SK-N-SH treated with all-trans-retinoic acid at 6 μM for 48 hours (cell line): Measurements from ENCODE around the gene TRAPPC3.
A peak's percentile ranks its signal among the peaks of the same experiment; 100 is the strongest.

Experiments used
- ATAC-seq: fragments of 200-7000 bp; cut with Tn5 transposase; 3 replicates; pipeline ENCODE4 v1.9.1; 2020; ENCODE audit warnings: mild to moderate bottlenecking, moderate library complexity
- ARNTL ChIP-seq: fragments of 450-650 bp; formaldehyde crosslinking; IDR thresholded peaks from 2 replicates; pipeline ENCODE4 v1.5.0; 2020; ENCODE audit warnings: low read depth, mild to moderate bottlenecking, moderate library complexity, borderline replicate concordance
- BACH2 ChIP-seq: fragments of 250-450 bp; sonication (Bioruptor Pico); IDR thresholded peaks from 2 replicates; pipeline ENCODE4 v1.9.0; 2021; ENCODE audit warnings: mild to moderate bottlenecking, borderline replicate concordance
- CREB5 ChIP-seq: fragments of 250-450 bp; sonication (Bioruptor Pico); IDR thresholded peaks from 2 replicates; pipeline ENCODE4 v1.5.1; 2020; ENCODE audit warnings: low read depth, mild to moderate bottlenecking, moderate library complexity
- CSDC2 ChIP-seq: fragments of 250-450 bp; sonication (Bioruptor Pico); IDR thresholded peaks from 2 replicates; pipeline ENCODE4 v1.5.0; 2020; ENCODE audit warnings: mild to moderate bottlenecking, moderate library complexity
- ESRRG ChIP-seq: fragments of 250-450 bp; sonication (Bioruptor Pico); IDR thresholded peaks from 2 replicates; pipeline ENCODE4 v1.6.1; 2021; ENCODE audit warnings: mild to moderate bottlenecking
- GLIS3 ChIP-seq: fragments of 250-450 bp; sonication (Bioruptor Pico); IDR thresholded peaks from 2 replicates; pipeline ENCODE4 v1.5.0; 2020; ENCODE audit warnings: mild to moderate bottlenecking, moderate library complexity
- ISL1 ChIP-seq: fragments of 250-450 bp; sonication (Bioruptor Pico); IDR thresholded peaks from 2 replicates; pipeline ENCODE4 v2.1.2; 2022; ENCODE audit warnings: mild to moderate bottlenecking, moderate library complexity
- OSR1 ChIP-seq: fragments of 250-450 bp; sonication (Bioruptor Pico); IDR thresholded peaks from 2 replicates; pipeline ENCODE4 v1.8.0; 2022; ENCODE audit warnings: moderate library complexity, mild to moderate bottlenecking, inconsistent platforms
- PATZ1 ChIP-seq: fragments of 250-450 bp; sonication (Bioruptor Pico); IDR thresholded peaks from 2 replicates; pipeline ENCODE4 v1.8.0; 2020; ENCODE audit warnings: mild to moderate bottlenecking, moderate library complexity, borderline replicate concordance
- PPARA ChIP-seq: fragments of 250-450 bp; sonication (Bioruptor Pico); IDR thresholded peaks from 2 replicates; pipeline ENCODE4 v1.5.0; 2020; ENCODE audit warnings: mild to moderate bottlenecking, borderline replicate concordance
- RARB ChIP-seq: fragments of 250-450 bp; sonication (Bioruptor Pico); IDR thresholded peaks from 2 replicates; pipeline ENCODE4 v1.8.0; 2021; ENCODE audit warnings: mild to moderate bottlenecking, moderate library complexity
- SNAI2 ChIP-seq: fragments of 250-450 bp; sonication (Bioruptor Pico); IDR thresholded peaks from 2 replicates; pipeline ENCODE4 v1.5.0; 2020; ENCODE audit warnings: mild to moderate bottlenecking, moderate library complexity
- TCF4 ChIP-seq: fragments of 250-450 bp; sonication (Bioruptor Pico); IDR thresholded peaks from 2 replicates; pipeline ENCODE4 v1.8.0; 2021; ENCODE audit warnings: mild to moderate bottlenecking, moderate library complexity, borderline replicate concordance
- TOX ChIP-seq: fragments of 250-450 bp; sonication (Bioruptor Pico); IDR thresholded peaks from 2 replicates; pipeline ENCODE4 v1.8.0; 2021; ENCODE audit warnings: mild to moderate bottlenecking, moderate library complexity, borderline replicate concordance
- ZC3H10 ChIP-seq: fragments of 250-450 bp; sonication (Bioruptor Pico); IDR thresholded peaks from 2 replicates; pipeline ENCODE4 v1.5.1; 2021; ENCODE audit warnings: mild to moderate bottlenecking, moderate library complexity
- ZFP3 ChIP-seq: fragments of 250-450 bp; sonication (Bioruptor Pico); IDR thresholded peaks from 2 replicates; pipeline ENCODE4 v1.5.0; 2020; ENCODE audit warnings: mild to moderate bottlenecking, moderate library complexity
- ZFP30 ChIP-seq: fragments of 450-650 bp; formaldehyde crosslinking; IDR thresholded peaks from 2 replicates; pipeline ENCODE4 v1.5.0; 2022; ENCODE audit warnings: mild to moderate bottlenecking, moderate library complexity
- ZNF70 ChIP-seq: fragments of 450-650 bp; formaldehyde crosslinking; IDR thresholded peaks from 2 replicates; pipeline ENCODE4 v1.5.0; 2020; ENCODE audit warnings: mild to moderate bottlenecking, moderate library complexity
- ZNF8 ChIP-seq: fragments of 450-650 bp; formaldehyde crosslinking; IDR thresholded peaks from 2 replicates; pipeline ENCODE4 v1.5.0; 2020; ENCODE audit warnings: mild to moderate bottlenecking, moderate library complexity
- TF ChIP-seq, protein P1 (sequence below): fragments of 250-450 bp; sonication (Bioruptor Pico); IDR thresholded peaks from 2 replicates; pipeline ENCODE4 v1.5.1; 2021; ENCODE audit warnings: mild to moderate bottlenecking, moderate library complexity
- TF ChIP-seq, protein P2 (sequence below): fragments of 250-450 bp; sonication (Bioruptor Pico); IDR thresholded peaks from 2 replicates; pipeline ENCODE4 v1.5.0; 2020; ENCODE audit warnings: mild to moderate bottlenecking, moderate library complexity

TRAPPC3 gene

DNA sequence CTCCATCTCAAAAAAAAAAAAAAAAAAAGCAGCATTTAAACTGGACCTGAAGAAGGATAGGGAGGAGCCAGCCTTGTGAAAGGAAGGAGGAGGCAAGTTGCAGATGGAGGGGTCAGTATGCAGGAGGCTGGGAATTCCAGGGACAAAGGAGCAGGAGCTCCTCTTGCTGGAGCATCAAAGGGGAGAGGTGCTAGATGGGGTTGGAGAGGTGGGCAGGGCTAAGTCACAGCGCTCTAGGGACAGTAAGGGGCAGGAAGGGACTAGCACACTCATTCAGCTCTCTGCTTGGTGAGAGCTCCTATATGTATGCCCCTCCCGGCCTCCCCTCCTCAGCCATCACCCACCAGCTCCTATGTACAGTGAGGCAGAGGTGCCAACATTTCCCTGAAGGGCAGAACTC is 33.4 kb upstream of the TRAPPC3 start:
- TF ChIP-seq, protein P1, sequence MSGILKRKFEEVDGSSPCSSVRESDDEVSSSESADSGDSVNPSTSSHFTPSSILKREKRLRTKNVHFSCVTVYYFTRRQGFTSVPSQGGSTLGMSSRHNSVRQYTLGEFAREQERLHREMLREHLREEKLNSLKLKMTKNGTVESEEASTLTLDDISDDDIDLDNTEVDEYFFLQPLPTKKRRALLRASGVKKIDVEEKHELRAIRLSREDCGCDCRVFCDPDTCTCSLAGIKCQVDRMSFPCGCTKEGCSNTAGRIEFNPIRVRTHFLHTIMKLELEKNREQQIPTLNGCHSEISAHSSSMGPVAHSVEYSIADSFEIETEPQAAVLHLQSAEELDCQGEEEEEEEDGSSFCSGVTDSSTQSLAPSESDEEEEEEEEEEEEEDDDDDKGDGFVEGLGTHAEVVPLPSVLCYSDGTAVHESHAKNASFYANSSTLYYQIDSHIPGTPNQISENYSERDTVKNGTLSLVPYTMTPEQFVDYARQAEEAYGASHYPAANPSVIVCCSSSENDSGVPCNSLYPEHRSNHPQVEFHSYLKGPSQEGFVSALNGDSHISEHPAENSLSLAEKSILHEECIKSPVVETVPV (CRISPR knock-in tag), result no peak
- TF ChIP-seq, protein P2, sequence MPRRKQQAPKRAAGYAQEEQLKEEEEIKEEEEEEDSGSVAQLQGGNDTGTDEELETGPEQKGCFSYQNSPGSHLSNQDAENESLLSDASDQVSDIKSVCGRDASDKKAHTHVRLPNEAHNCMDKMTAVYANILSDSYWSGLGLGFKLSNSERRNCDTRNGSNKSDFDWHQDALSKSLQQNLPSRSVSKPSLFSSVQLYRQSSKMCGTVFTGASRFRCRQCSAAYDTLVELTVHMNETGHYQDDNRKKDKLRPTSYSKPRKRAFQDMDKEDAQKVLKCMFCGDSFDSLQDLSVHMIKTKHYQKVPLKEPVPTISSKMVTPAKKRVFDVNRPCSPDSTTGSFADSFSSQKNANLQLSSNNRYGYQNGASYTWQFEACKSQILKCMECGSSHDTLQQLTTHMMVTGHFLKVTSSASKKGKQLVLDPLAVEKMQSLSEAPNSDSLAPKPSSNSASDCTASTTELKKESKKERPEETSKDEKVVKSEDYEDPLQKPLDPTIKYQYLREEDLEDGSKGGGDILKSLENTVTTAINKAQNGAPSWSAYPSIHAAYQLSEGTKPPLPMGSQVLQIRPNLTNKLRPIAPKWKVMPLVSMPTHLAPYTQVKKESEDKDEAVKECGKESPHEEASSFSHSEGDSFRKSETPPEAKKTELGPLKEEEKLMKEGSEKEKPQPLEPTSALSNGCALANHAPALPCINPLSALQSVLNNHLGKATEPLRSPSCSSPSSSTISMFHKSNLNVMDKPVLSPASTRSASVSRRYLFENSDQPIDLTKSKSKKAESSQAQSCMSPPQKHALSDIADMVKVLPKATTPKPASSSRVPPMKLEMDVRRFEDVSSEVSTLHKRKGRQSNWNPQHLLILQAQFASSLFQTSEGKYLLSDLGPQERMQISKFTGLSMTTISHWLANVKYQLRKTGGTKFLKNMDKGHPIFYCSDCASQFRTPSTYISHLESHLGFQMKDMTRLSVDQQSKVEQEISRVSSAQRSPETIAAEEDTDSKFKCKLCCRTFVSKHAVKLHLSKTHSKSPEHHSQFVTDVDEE, result no peak
- TF ChIP-seq ZFP3 (no peak), TOX (CRISPR knock-in tag) (no peak), BACH2 (no peak), PPARA (no peak), CREB5 (CRISPR knock-in tag) (no peak), ARNTL (no peak), RARB (CRISPR knock-in tag) (no peak), ZC3H10 (CRISPR knock-in tag) (no peak), GLIS3 (CRISPR knock-in tag) (no peak), ESRRG (CRISPR knock-in tag) (no peak)
- TF ChIP-seq, all 23 proteins: peak for 0
- peak; percentile 12 for ATAC-seq

GRCh38 chr1:36179220-36179600 is 29.9 kb upstream of the TRAPPC3 start:
- TF ChIP-seq CSDC2 (CRISPR knock-in tag) (no peak), CREB5 (CRISPR knock-in tag) (no peak)
- ATAC-seq, result no peak

DNA sequence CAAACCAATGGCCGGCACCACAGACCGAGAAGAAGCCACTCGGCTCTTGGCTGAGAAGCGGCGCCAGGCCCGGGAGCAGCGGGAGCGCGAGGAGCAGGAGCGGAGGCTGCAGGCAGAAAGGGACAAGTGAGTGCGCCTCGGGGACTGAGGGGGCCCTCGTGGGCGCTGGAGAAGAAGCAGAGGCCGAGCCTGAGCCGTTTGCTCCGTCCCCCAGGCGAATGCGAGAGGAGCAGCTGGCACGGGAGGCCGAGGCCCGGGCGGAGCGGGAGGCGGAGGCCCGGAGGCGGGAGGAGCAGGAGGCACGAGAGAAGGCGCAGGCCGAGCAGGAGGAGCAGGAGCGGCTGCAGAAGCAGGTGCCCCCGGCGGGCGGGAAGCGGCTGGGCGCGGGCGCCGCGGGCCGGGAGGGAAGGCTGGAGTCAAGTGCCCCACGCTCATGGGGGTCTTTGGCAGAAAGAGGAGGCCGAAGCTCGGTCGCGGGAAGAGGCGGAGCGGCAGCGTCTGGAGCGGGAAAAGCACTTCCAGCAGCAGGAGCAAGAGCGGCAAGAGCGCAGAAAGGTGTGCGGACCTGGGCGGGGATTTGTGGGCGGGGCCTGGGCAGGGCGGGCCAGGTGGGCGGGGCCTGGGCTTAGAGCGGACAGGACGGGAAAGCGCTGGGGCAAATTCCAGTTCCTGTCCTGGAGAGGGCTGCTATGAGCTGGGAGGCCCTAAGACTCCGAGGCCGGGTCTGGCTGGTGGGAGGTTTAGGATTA is 29.4 kb upstream of the TRAPPC3 start:
- no peak for ATAC-seq
- TF ChIP-seq ESRRG (CRISPR knock-in tag) (no peak), RARB (CRISPR knock-in tag) (no peak), PPARA (no peak), ZNF70 (CRISPR knock-in tag) (no peak), CREB5 (CRISPR knock-in tag) (no peak), GLIS3 (CRISPR knock-in tag) (no peak), ZNF8 (no peak), ZC3H10 (CRISPR knock-in tag) (no peak), ISL1 (CRISPR knock-in tag) (no peak), PATZ1 (CRISPR knock-in tag) (no peak), OSR1 (CRISPR knock-in tag) (no peak), TCF4 (CRISPR knock-in tag) (no peak), ZFP30 (CRISPR knock-in tag) (no peak), SNAI2 (CRISPR knock-in tag) (no peak), TOX (CRISPR knock-in tag) (no peak), ZFP3 (no peak), CSDC2 (CRISPR knock-in tag) (no peak)
- TF ChIP-seq, protein P1 (CRISPR knock-in tag), result no peak
- TF ChIP-seq, protein P2, result no peak
